B cell (primary cell): ENCODE data around the gene SPEG. TPM values are rescaled to one million over a fixed set of nuclear protein-coding genes. Genes with fewer than 3 reads are reported as not detected.

Source experiments
- ATAC-seq: fragments of 200-7000 bp; cut with Tn5 transposase; one replicate; pipeline ENCODE4 v1.10.0; 2021; ENCODE audit warnings: low read depth, mild to moderate bottlenecking, moderate number of reproducible peaks, moderate library complexity
- CTCF ChIA-PET: fragments of 350-600 bp; sonication (Branson Sonifier 250); formaldehyde crosslinking; loops from one replicate; lab custom pipeline; 2021; ENCODE audit warnings: antibody characterized with exemption, inconsistent platforms; lab: Charles Lee
- POLR2A ChIA-PET: fragments of 350-600 bp; sonication (Branson Sonifier 250); formaldehyde crosslinking; loops from one replicate; lab custom pipeline; 2021; ENCODE audit warnings: antibody characterized with exemption; lab: Charles Lee
- DNase-seq: peaks from one replicate; pipeline ENCODE4 v3.0.0; 2013
- H2AFZ ChIP-seq: 2 replicates; pipeline ENCODE4 v1.6.1; 2012; ENCODE audit warnings: mild to moderate bottlenecking, low read depth, low read length; ENCODE audit not compliant: insufficient read depth, poor library complexity, severe bottlenecking
- H3K27ac ChIP-seq, 2 donors: 1 replicate in 1 of 2; 2 replicates in 1 of 2; pipeline ENCODE4 v1.5.1; 2012 to 2013; ENCODE audit warnings: low read length in 2 of 2, mild to moderate bottlenecking in 2 of 2, moderate library complexity in 1 of 2
- H3K27me3 ChIP-seq, 4 experiments: fragments of 200-600 bp in 1 of 4; sonication (generic) in 1 of 4; replicated peaks in 1 of 4; 1 replicate in 2 of 4; 2 replicates in 2 of 4; pipeline versions ENCODE4 v1.6.1 to v1.7.0; 2013 to 2016; ENCODE audit warnings: low read length in 3 of 4, mild to moderate bottlenecking in 2 of 4, mixed read lengths in 1 of 4, moderate library complexity in 1 of 4; ENCODE audit not compliant: insufficient read depth in 4 of 4, control insufficient read depth in 3 of 4; ENCODE audit errors: control extremely low read depth in 1 of 4
- H3K36me3 ChIP-seq, 2 experiments: replicated peaks in 1 of 2; 1 replicate in 1 of 2; 2 replicates in 1 of 2; pipeline versions ENCODE4 v1.6.1 to v1.7.1; 2013; ENCODE audit warnings: low read length in 1 of 2; ENCODE audit not compliant: insufficient read depth in 2 of 2, control insufficient read depth in 1 of 2; ENCODE audit errors: control extremely low read depth in 1 of 2, extremely low read depth in 1 of 2
- H3K4me1 ChIP-seq, 2 donors: fragments of 200-600 bp in 1 of 2; sonication (generic) in 1 of 2; 1 replicate in 1 of 2; 2 replicates in 1 of 2; pipeline versions ENCODE4 v1.5.1 to v1.6.1; 2013 to 2017; ENCODE audit warnings: low read length in 2 of 2; ENCODE audit not compliant: control insufficient read depth in 2 of 2, insufficient read depth in 2 of 2
- H3K4me2 ChIP-seq: replicated peaks from 2 replicates; pipeline ENCODE3; 2012; ENCODE audit warnings: mild to moderate bottlenecking, low read depth, low read length; ENCODE audit not compliant: poor library complexity, severe bottlenecking
- H3K4me3 ChIP-seq, 5 experiments: fragments of 200-600 bp in 1 of 5; sonication (generic) in 1 of 5; 1 replicate in 3 of 5; 2 replicates in 2 of 5; pipeline versions ENCODE4 v1.5.1 to v1.7.0; 2011 to 2016; ENCODE audit warnings: low read length in 4 of 5, mild to moderate bottlenecking in 4 of 5, low read depth in 2 of 5, control low read depth in 1 of 5, moderate library complexity in 1 of 5; ENCODE audit not compliant: insufficient read depth in 1 of 5; ENCODE audit errors: control extremely low read depth in 1 of 5, extremely low read depth in 1 of 5
- H3K79me2 ChIP-seq: fragments of 200-600 bp; sonication (generic); one replicate; pipeline ENCODE4 v1.6.0; 2016; ENCODE audit warnings: low read length; ENCODE audit not compliant: control insufficient read depth, insufficient read depth
- H3K9ac ChIP-seq: fragments of 200-600 bp; sonication (generic); 2 replicates; pipeline ENCODE4 v1.6.1; 2017; ENCODE audit warnings: mild to moderate bottlenecking, low read length, moderate library complexity
- H3K9me3 ChIP-seq, 3 donors: one replicate each; pipeline versions ENCODE4 v1.6.1 to v1.7.1; 2013; ENCODE audit warnings: low read length in 2 of 3; ENCODE audit not compliant: control insufficient read depth in 2 of 3, insufficient read depth in 1 of 3; ENCODE audit errors: control extremely low read depth in 1 of 3
- H4K20me1 ChIP-seq: 2 replicates; pipeline ENCODE4 v1.6.0; 2012; ENCODE audit warnings: mild to moderate bottlenecking, low read length; ENCODE audit not compliant: insufficient read depth, control insufficient read depth, poor library complexity, severe bottlenecking
- H3K27ac Mint-ChIP-seq: one replicate; pipeline ENCODE4 v1.8.0; 2021; ENCODE audit warnings: mixed read lengths
- H3K27me3 Mint-ChIP-seq: one replicate; pipeline ENCODE4 v1.8.0; 2021; ENCODE audit warnings: mixed read lengths
- H3K4me1 Mint-ChIP-seq: one replicate; pipeline ENCODE4 v1.8.0; 2021; ENCODE audit warnings: mixed read lengths
- H3K4me3 Mint-ChIP-seq: one replicate; pipeline ENCODE4 v1.8.0; 2021; ENCODE audit warnings: mixed read lengths
- H3K9me3 Mint-ChIP-seq: one replicate; pipeline ENCODE4 v1.8.0; 2022; ENCODE audit warnings: mixed read lengths; ENCODE audit not compliant: insufficient read depth
- EZH2 ChIP-seq: IDR thresholded peaks from 2 replicates; pipeline ENCODE4 v1.6.1; 2012; ENCODE audit warnings: borderline replicate concordance, low read depth, mild to moderate bottlenecking, moderate library complexity, low read length; ENCODE audit not compliant: insufficient read depth, poor library complexity, severe bottlenecking
- WGBS: methylation state at CpG from one replicate; pipeline ENCODE4 v1.1.5; 2013; ENCODE audit warnings: missing lambda C conversion rate; ENCODE audit not compliant: insufficient coverage; 5-methylcytosine and 5-hydroxymethylcytosine counted together
- intact Hi-C: fragments of 100-400 bp; cut with micrococcal nuclease; formaldehyde crosslinking; loops from one replicate; pipeline ENCODE4 v1.10.0; 2022
- polyA plus RNA-seq: library from polyadenylated mRNA; depleted of rRNA; stranded (reverse); fragments of >200 nt; gene quantifications from 2 replicates; pipeline ENCODE4 v1.2.3, GENCODE V29; 2012
- total RNA-seq, 2 donors: library from RNA; stranded (reverse); fragments of 120-200 nt in 1 of 2; gene quantifications; 1 replicate in 1 of 2; 2 replicates in 1 of 2; pipeline versions ENCODE4 v1.2.3 to v1.2.4, GENCODE V29; 2013 to 2022
- TF ChIP-seq, protein P1 (sequence below): fragments of 200-600 bp; IDR thresholded peaks from one replicate; pipeline ENCODE4 v1.8.0; 2022; ENCODE audit warnings: antibody characterized with exemption, mild to moderate bottlenecking

SPEG gene
- total and polyA plus RNA-seq, 2 donors (not counting 1 experiment from before 2014, with no cell fraction given), result 0.03 to 0.74 TPM

DNA sequence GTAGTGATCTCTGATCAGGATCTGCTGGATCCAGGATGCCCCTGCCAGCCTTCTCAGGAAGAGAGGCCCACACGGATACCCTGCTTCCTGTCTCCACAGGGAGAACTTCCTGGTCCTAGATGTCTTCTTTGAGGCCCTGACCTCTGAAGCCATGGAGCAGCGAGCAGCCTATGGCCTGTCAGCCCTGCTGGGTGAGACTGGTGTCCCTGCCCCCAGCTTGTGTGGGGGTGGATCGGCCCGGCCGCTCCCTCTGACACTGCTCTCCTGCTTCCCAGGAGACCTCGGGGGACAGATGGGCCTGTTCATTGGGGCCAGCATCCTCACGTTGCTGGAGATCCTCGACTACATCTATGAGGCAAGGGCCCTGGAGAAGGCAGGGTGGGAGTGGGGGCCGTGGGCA, 102.3 kb downstream of the SPEG start:
- no peaks in the 10 kb centered on the region for H3K9me3 Mint-ChIP-seq
- H4K20me1 ChIP-seq, result no peaks in the 10 kb centered on the region
- no peak for ATAC-seq
- H3K4me3 ChIP-seq, result no peak overlapping the region
- no peak overlapping the region for H3K4me3 Mint-ChIP-seq
- peaks cover 0 to 7% (median 0%) of the 10 kb centered on the region in 3 donors for H3K9me3 ChIP-seq
- H3K4me2 ChIP-seq, result no peak overlapping the region
- H3K27ac ChIP-seq, result no peak overlapping the region
- H3K27me3 ChIP-seq, result peaks cover 0 to 61% (median 8%) of the 10 kb centered on the region in 4 experiments
- DNase-seq, result no peak
- no peaks in the 10 kb centered on the region for H3K36me3 ChIP-seq
- no peak overlapping the region for H3K9ac ChIP-seq
- peaks cover 8% of the 10 kb centered on the region for H3K4me1 Mint-ChIP-seq
- no peaks in the 10 kb centered on the region for H3K79me2 ChIP-seq
- ChIA-PET CTCF (interaction anchor here (1.1 kb wide), 1 partner anchor 42 kb away, joined by 3 read pairs; no protein-coding TSS in a partner anchor), POLR2A (no interaction called here)
- WGBS, result 75% methylated on average over 9 of the region's 9 CpGs
- TF ChIP-seq, protein P1, sequence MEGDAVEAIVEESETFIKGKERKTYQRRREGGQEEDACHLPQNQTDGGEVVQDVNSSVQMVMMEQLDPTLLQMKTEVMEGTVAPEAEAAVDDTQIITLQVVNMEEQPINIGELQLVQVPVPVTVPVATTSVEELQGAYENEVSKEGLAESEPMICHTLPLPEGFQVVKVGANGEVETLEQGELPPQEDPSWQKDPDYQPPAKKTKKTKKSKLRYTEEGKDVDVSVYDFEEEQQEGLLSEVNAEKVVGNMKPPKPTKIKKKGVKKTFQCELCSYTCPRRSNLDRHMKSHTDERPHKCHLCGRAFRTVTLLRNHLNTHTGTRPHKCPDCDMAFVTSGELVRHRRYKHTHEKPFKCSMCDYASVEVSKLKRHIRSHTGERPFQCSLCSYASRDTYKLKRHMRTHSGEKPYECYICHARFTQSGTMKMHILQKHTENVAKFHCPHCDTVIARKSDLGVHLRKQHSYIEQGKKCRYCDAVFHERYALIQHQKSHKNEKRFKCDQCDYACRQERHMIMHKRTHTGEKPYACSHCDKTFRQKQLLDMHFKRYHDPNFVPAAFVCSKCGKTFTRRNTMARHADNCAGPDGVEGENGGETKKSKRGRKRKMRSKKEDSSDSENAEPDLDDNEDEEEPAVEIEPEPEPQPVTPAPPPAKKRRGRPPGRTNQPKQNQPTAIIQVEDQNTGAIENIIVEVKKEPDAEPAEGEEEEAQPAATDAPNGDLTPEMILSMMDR, result no peak
- no peak for TF ChIP-seq EZH2
- H3K4me1 ChIP-seq, result peaks cover 9% of the 10 kb centered on the region in 2 donors
- intact Hi-C loops, result no loop called here
- peaks cover 27% of the 10 kb centered on the region for H3K27me3 Mint-ChIP-seq
- no peak overlapping the region for H3K27ac Mint-ChIP-seq
- no peak overlapping the region for H2AFZ ChIP-seq

DNA sequence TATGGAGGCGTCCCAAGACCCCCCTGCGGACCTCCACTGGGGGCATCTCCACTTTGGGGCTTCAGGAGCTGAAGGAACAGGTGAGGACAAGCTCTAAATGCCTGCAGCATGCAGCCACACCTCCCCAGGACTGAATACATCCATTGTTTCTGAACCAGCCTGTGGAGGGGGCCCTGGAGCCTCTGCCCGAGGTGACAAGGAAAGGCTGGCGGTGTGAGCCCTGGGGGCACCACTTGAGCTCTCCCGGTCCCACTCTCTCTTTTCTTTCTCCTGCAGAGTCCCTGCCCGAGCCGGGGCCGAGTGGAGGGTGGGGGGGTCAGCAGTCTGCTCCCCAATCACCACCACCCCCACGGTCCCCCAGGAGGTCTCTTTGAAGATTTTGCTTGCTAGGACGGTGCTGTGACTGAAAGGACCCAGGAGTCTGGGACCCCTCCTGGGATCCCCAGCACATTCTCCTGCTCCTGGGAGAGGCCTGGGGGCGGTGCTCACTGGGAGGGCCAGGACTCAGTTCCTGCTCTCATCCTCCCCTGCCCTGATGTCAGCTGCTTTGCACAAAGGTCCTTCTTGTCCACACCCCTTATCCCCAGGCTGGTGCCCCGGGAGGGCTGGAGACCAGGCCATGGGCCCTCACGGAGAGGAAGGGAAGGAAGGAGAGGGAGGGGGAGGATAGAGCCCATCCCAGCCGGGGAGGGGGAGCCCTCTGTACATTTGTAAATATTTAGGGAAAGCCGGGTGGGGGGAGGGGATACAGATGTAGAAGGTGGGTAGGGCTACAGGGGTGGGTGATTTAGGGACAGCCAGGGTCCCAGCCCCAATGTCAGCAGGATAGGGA, 103.2 kb downstream of the SPEG start:
- H3K27ac ChIP-seq, result no peak overlapping the region
- no peak overlapping the region for H3K27ac Mint-ChIP-seq
- ChIA-PET CTCF (interaction anchor here (0.6 to 1.0 kb wide), 2 partner anchors 8 to 23 kb away, joined by 3 to 5 read pairs; no protein-coding TSS in a partner anchor), POLR2A (no interaction called here)
- no peaks in the 10 kb centered on the region for H4K20me1 ChIP-seq
- H3K27me3 Mint-ChIP-seq, result peaks cover 23% of the 10 kb centered on the region
- H3K9me3 ChIP-seq, result peaks cover 0 to 12% (median 0%) of the 10 kb centered on the region in 3 donors
- peaks cover 0 to 66% (median 12%) of the 10 kb centered on the region in 4 experiments for H3K27me3 ChIP-seq
- no peak overlapping the region for H3K4me2 ChIP-seq
- no peak overlapping the region for H3K9ac ChIP-seq
- H3K4me3 ChIP-seq, result no peak overlapping the region
- H3K36me3 ChIP-seq, result no peaks in the 10 kb centered on the region
- no peaks in the 10 kb centered on the region for H3K9me3 Mint-ChIP-seq
- peaks cover 18% of the 10 kb centered on the region in 2 donors for H3K4me1 ChIP-seq
- H3K4me1 Mint-ChIP-seq, result peaks cover 17% of the 10 kb centered on the region
- DNase-seq (no peak), ATAC-seq (no peak)
- 76% methylated on average over 7 of the region's 15 CpGs for WGBS
- intact Hi-C loops, result no loop called here
- no peaks in the 10 kb centered on the region for H3K79me2 ChIP-seq
- H2AFZ ChIP-seq, result no peak overlapping the region
- no peak overlapping the region for H3K4me3 Mint-ChIP-seq
- TF ChIP-seq EZH2, result no peak
- TF ChIP-seq, protein P1, result no peak
